A549 (cell line): ENCODE measurements around the gene SDR39U1. TPM values are rescaled to one million over a fixed set of nuclear protein-coding genes. Genes with fewer than 3 reads are reported as not detected.

Experiments
- ATAC-seq, 2 experiments: fragments of 200-7000 bp in 1 of 2; fragments of >200 bp in 1 of 2; cut with Nextera tagmentation in 1 of 2; cut with Tn5 transposase in 1 of 2; 3 replicates each; pipeline versions ENCODE4 v1.8.0 to v1.9.1; 2018 to 2020; ENCODE audit warnings: mild to moderate bottlenecking in 1 of 2, moderate library complexity in 1 of 2
- CTCF ChIA-PET: fragments of 300-600 bp; sonication (Branson Sonifier 250); formaldehyde crosslinking; extraction: SDS; loops from one replicate; lab custom pipeline; 2021; ENCODE audit warnings: antibody characterized with exemption, inconsistent platforms; lab: Yijun Ruan, JAX
- POLR2A ChIA-PET: fragments of 350-600 bp; formaldehyde crosslinking; extraction: SDS; loops from one replicate; lab custom pipeline; 2021; ENCODE audit warnings: antibody characterized with exemption, inconsistent platforms; lab: Yijun Ruan, JAX
- DNase-seq, 2 experiments: peaks; one replicate each; pipeline versions ENCODE4 v3.0.0 to v3.0.0-alpha.2; 2011 to 2016; ENCODE audit warnings: low read depth in 1 of 2, low spot score in 1 of 2
- FAIRE-seq: peaks from 2 replicates; lab custom pipeline; 2011; peaks lifted over from hg19 to GRCh38; lab: Jason Lieb, UNC
- H3K27ac ChIP-seq, 2 experiments: fragments of >200 bp; sonication (Bioruptor Twin); formaldehyde crosslinking; 3 replicates each; pipeline ENCODE4 v1.5.1; 2016 to 2017
- H3K4me1 ChIP-seq: fragments of >200 bp; sonication (Bioruptor Twin); formaldehyde crosslinking; 3 replicates; pipeline ENCODE4 v1.6.1; 2016
- H3K4me2 ChIP-seq: fragments of >200 bp; sonication (Bioruptor Twin); formaldehyde crosslinking; 3 replicates; pipeline ENCODE4 v1.6.1; 2016
- H3K4me3 ChIP-seq: fragments of >200 bp; sonication (Bioruptor Twin); formaldehyde crosslinking; 3 replicates; pipeline ENCODE4 v1.5.1; 2016
- H3K9me3 ChIP-seq: fragments of >200 bp; sonication (Bioruptor Twin); formaldehyde crosslinking; 3 replicates; pipeline ENCODE4 v1.6.1; 2016
- CHD2 ChIP-seq: fragments of 150-350 bp; IDR thresholded peaks from 2 replicates; pipeline ENCODE4 v1.6.1; 2014; ENCODE audit warnings: low read length; ENCODE audit not compliant: partially characterized antibody
- EP300 ChIP-seq, 2 experiments: fragments of >200 bp; sonication (Bioruptor Twin); formaldehyde crosslinking; IDR thresholded peaks; 2 replicates in 1 of 2; 3 replicates in 1 of 2; pipeline ENCODE4 v1.6.1; 2016 to 2017
- FOSL2 ChIP-seq, 2 experiments: fragments of 450-650 bp in 1 of 2; fragments of >200 bp in 1 of 2; sonication (Bioruptor Twin) in 1 of 2; formaldehyde crosslinking; IDR thresholded peaks; 2 replicates each; pipeline versions ENCODE4 v1.5.0 to v1.6.1; 2016 to 2020; ENCODE audit warnings: mild to moderate bottlenecking in 1 of 2, moderate library complexity in 1 of 2
- HEYL ChIP-seq: fragments of 250-450 bp; sonication (Bioruptor Pico); IDR thresholded peaks from 2 replicates; pipeline ENCODE4 v1.8.0; 2021; ENCODE audit warnings: mild to moderate bottlenecking, moderate library complexity
- HOXB13 ChIP-seq: fragments of 250-450 bp; sonication (Bioruptor Pico); IDR thresholded peaks from 2 replicates; pipeline ENCODE4 v1.5.0; 2020; ENCODE audit warnings: low read depth, mild to moderate bottlenecking, moderate library complexity
- JUN ChIP-seq, 2 experiments: fragments of >200 bp; sonication (Bioruptor Twin); formaldehyde crosslinking; IDR thresholded peaks; 2 replicates in 1 of 2; 3 replicates in 1 of 2; pipeline ENCODE4 v1.6.1; 2016 to 2017
- KDM1A ChIP-seq: fragments of 200-600 bp; sonication (generic); IDR thresholded peaks from 2 replicates; pipeline ENCODE4 v1.6.1; 2016; ENCODE audit warnings: low read depth, mild to moderate bottlenecking
- KDM5A ChIP-seq: fragments of 200-600 bp; sonication (generic); IDR thresholded peaks from 2 replicates; pipeline ENCODE4 v1.6.1; 2016; ENCODE audit warnings: antibody characterized with exemption, mild to moderate bottlenecking
- MAFK ChIP-seq: fragments of 450-650 bp; IDR thresholded peaks from 2 replicates; pipeline ENCODE4 v1.6.1; 2014; ENCODE audit not compliant: partially characterized antibody
- MYC ChIP-seq: IDR thresholded peaks from 2 replicates; pipeline ENCODE4 v1.6.1; 2012; ENCODE audit warnings: mild to moderate bottlenecking, inconsistent platforms, low read length, improper control_type of control experiment, borderline replicate concordance
- NPAS2 ChIP-seq: fragments of 250-450 bp; sonication (Bioruptor Pico); IDR thresholded peaks from 2 replicates; pipeline ENCODE4 v1.8.0; 2022; ENCODE audit warnings: mild to moderate bottlenecking, moderate library complexity, borderline replicate concordance
- PHF8 ChIP-seq: fragments of 200-600 bp; sonication (generic); IDR thresholded peaks from 2 replicates; pipeline ENCODE4 v1.6.1; 2016; ENCODE audit warnings: low read depth, mild to moderate bottlenecking, antibody characterized with exemption, moderate library complexity, borderline replicate concordance
- POLR2A ChIP-seq: IDR thresholded peaks from 2 replicates; pipeline ENCODE4 v1.6.1; 2012; ENCODE audit warnings: mild to moderate bottlenecking, low read length
- TP53 ChIP-seq: fragments of 250-450 bp; sonication (Bioruptor Pico); IDR thresholded peaks from 2 replicates; pipeline ENCODE4 v1.5.0; 2021; ENCODE audit warnings: mild to moderate bottlenecking, moderate library complexity
- WGBS: methylation state at CpG from one replicate; pipeline ENCODE4 v1.1.6; 2017; ENCODE audit errors: missing lambda C conversion rate; 5-methylcytosine and 5-hydroxymethylcytosine counted together
- polyA plus RNA-seq, 4 experiments: library from polyadenylated mRNA; depleted of rRNA in 3 of 4; stranded (reverse); fragments of >200 nt; fragmentation: RNase III in 1 of 4; extraction: RNeasy Plus Mini Kit Qiagen cat#74134 plus additional on column Dnase treatment in 1 of 4; gene quantifications; 2 replicates in 3 of 4; 3 replicates in 1 of 4; pipeline ENCODE4 v1.2.3, GENCODE V29; 2011 to 2017
- TF ChIP-seq, protein P1 (sequence below): fragments of >200 bp; sonication (Bioruptor Twin); formaldehyde crosslinking; IDR thresholded peaks from 3 replicates; pipeline ENCODE4 v1.5.1; 2016
- TF ChIP-seq, protein P2 (sequence below): IDR thresholded peaks from 2 replicates; pipeline ENCODE4 v1.6.1; 2012; ENCODE audit warnings: low read depth, borderline replicate concordance
- TF ChIP-seq, protein P3 (sequence below): fragments of >200 bp; sonication (Bioruptor Twin); formaldehyde crosslinking; IDR thresholded peaks from 3 replicates; pipeline ENCODE4 v1.6.1; 2016
- TF ChIP-seq, protein P4 (sequence below): fragments of 450-650 bp; IDR thresholded peaks from 2 replicates; pipeline ENCODE4 v1.6.1; 2014; ENCODE audit warnings: antibody characterized with exemption

Gene SDR39U1
- polyA plus RNA-seq, 2 of the 4 experiments (the other 2 are of a cell fraction): 57.3 to 61.1 TPM

DNA sequence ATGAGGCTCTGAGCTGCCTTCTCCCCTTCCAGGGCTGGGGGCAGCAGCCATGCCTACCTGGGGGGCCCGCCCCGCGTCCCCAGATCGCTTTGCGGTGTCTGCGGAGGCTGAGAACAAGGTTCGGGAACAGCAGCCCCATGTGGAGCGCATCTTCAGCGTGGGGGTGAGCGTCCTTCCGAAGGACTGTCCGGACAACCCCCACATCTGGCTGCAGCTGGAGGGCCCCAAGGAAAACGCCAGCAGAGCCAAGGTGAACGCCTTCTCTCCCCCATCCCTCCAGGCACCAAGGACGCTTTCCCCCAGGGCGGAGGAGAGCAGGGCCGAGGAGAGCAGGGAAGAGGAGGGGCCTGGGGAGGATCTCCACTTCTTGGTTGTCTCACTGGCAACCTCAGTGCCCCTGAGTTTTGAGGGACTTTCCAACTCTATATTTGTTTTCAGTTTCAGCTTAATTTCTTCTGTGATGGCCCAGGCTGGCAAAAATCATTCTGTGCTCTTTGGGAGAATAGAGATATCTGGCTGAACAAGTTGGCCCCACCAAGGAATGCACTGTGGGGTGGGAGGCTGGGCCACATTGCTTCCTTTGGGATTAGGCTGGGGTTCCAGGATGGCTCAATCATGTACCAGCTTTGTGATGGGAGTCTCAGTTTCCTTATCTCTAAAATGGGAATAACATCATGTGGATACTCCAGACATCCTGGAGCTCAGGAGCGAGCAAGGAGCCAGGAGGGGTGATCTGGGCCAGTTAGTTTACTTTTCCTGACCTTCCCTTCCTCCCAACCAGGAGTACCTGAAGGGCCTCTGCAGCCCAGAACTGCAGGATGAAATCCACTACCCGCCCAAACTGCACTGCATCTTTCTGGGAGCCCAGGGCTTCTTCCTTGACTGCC is 11.7 kb downstream of the SDR39U1 start:
- Histone ChIP-seq H3K4me3 (peak overlapping the region; percentile 86), H3K4me2 (peak overlapping the region; percentile 88), H3K4me1 (peaks cover 16% of the 10 kb centered on the region), H3K9me3 (no peaks in the 10 kb centered on the region), H3K27ac (peak overlapping the region; percentile 97 to 99)
- POLR2A ChIA-PET: interaction anchor here (0.6 to 3.6 kb wide), 22 partner anchors 9 to 218 kb away, joined by 3 to 66 read pairs (median 6); partner anchors contain the start of genes CHMP4A, CIDEB, DHRS1 and NOP9
- DNase-seq: no peak
- CTCF ChIA-PET: interaction anchor here (0.5 to 18.0 kb wide), 40 partner anchors 8 to 1869 kb away, joined by 3 to 1142 read pairs (median 4); partner anchors contain the start of genes ADCY4, CIDEB, DHRS1 and LTB4R
- WGBS: 19% methylated on average over 10 of the region's 19 CpGs
- peak; percentile 52 to 63 for ATAC-seq
- TF ChIP-seq TP53 (CRISPR knock-in tag): no peak
- no peak for TF ChIP-seq HOXB13 (CRISPR knock-in tag)
- no peak for TF ChIP-seq HEYL (CRISPR knock-in tag)
- 0 out of 2 replicates have a peak, but pooled peaks have one; percentile 31 for TF ChIP-seq KDM1A
- TF ChIP-seq EP300 (IDR thresholded peaks at IDR 0.05): no peak
- TF ChIP-seq MYC: no peak
- TF ChIP-seq, all 56 proteins: peak for 1
- no peak for FAIRE-seq

DNA sequence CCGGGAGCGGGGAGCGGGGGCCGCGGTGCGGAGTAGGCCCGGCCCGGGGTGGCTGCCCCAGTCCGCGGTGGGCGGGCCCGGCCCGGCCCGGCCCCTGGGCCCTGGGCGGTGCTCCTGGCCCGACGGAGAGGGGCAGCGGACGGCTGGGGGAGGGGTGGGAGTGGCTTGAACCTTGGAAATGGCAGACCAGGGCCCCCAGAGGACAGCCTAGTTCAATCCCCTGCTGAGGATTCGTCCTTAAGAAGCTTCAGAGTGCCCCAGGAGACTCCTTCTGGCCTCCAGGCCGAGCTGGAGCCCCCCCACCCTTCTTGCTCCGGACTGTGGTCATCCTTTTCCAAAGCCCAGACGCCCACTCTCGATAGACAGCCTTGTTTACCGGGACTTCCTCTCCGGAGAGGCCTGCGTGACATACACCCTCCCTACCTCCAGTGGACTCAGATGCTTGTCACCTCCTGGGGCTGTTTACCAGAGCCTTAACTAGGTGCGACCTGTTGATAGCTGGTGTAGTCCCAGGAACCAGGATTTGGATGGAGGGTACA is 12.4 kb downstream of the SDR39U1 start:
- WGBS: 3% methylated on average over 5 of the region's 28 CpGs
- Histone ChIP-seq H3K9me3 (no peaks in the 10 kb centered on the region), H3K4me2 (peak overlapping the region; percentile 88), H3K4me1 (peaks cover 23% of the 10 kb centered on the region), H3K4me3 (peak overlapping the region; percentile 86), H3K27ac (peak overlapping the region; percentile 97 to 99)
- CTCF ChIA-PET: interaction anchor here (0.9 to 18.0 kb wide), 14 partner anchors 11 to 188 kb away, joined by 3 to 1142 read pairs (median 18); partner anchors contain the start of genes ADCY4, CIDEB, DHRS1 and LTB4R
- TF ChIP-seq EP300 (IDR thresholded peaks at IDR 0.05) (no peak), MAFK (no peak), TP53 (CRISPR knock-in tag) (no peak), KDM5A (no peak), JUN (IDR thresholded peaks at IDR 0.05) (peak in 1 of 2 experiments; percentile 83; a peak in 3 of 5 replicates)
- TF ChIP-seq, protein P1, sequence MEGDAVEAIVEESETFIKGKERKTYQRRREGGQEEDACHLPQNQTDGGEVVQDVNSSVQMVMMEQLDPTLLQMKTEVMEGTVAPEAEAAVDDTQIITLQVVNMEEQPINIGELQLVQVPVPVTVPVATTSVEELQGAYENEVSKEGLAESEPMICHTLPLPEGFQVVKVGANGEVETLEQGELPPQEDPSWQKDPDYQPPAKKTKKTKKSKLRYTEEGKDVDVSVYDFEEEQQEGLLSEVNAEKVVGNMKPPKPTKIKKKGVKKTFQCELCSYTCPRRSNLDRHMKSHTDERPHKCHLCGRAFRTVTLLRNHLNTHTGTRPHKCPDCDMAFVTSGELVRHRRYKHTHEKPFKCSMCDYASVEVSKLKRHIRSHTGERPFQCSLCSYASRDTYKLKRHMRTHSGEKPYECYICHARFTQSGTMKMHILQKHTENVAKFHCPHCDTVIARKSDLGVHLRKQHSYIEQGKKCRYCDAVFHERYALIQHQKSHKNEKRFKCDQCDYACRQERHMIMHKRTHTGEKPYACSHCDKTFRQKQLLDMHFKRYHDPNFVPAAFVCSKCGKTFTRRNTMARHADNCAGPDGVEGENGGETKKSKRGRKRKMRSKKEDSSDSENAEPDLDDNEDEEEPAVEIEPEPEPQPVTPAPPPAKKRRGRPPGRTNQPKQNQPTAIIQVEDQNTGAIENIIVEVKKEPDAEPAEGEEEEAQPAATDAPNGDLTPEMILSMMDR: no peak
- TF ChIP-seq, protein P2, sequence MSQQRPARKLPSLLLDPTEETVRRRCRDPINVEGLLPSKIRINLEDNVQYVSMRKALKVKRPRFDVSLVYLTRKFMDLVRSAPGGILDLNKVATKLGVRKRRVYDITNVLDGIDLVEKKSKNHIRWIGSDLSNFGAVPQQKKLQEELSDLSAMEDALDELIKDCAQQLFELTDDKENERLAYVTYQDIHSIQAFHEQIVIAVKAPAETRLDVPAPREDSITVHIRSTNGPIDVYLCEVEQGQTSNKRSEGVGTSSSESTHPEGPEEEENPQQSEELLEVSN: no peak
- TF ChIP-seq, protein P3, sequence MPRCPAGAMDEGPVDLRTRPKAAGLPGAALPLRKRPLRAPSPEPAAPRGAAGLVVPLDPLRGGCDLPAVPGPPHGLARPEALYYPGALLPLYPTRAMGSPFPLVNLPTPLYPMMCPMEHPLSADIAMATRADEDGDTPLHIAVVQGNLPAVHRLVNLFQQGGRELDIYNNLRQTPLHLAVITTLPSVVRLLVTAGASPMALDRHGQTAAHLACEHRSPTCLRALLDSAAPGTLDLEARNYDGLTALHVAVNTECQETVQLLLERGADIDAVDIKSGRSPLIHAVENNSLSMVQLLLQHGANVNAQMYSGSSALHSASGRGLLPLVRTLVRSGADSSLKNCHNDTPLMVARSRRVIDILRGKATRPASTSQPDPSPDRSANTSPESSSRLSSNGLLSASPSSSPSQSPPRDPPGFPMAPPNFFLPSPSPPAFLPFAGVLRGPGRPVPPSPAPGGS: 0 out of 3 replicates have a peak, but pooled peaks have one; percentile 5
- ATAC-seq (peak; percentile 73 to 80), FAIRE-seq (no peak), DNase-seq (peak; percentile 74 to 75)
- POLR2A ChIA-PET: interaction anchor here (0.6 to 3.6 kb wide), 31 partner anchors 9 to 1202 kb away, joined by 3 to 66 read pairs (median 5); partner anchors contain the start of genes CIDEB, DHRS1, MDP1 and NOP9

DNA sequence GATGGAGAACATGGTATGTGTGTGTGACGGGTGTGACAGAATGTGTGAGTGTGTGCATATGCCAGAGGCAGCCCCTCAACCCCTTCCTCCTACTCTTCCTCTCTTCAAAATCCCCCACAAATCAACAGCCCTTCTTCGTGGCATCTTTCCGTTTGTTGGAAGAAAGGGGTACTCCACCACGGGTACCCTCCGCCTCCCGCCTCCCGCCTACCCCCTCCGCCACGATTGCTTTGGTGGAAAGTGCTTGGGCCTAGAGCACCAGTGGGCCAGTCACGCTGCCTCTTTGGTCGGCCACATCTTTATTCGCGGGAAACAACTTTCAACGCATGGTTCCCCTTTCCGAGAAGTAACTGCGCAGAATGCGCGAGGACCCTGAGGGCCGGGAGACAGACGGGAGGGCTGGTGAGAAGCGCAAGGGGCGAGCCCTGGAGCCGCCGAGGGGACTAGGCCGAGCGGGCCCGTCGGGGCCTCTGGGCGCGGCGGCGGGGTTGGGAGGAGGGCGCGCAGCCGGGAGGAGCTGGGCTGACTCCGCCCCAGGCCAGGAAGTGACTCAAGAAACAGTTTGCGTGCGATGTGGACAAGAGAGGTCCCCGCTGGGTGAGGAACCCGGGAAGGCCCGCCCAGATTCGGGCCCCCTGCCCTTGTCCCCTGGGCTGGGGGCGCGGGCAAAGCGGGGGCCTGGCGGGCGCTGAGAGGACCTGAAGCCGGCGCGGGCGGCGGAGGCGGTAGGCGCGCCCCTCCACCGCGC is 13.0 kb downstream of the SDR39U1 start, which contains the start of the genes CBLN3 and KHNYN:
CBLN3 (minus strand) TSS at position 274 of the 748 bp plus-strand sequence. CDS start 614 bp downstream, outside the sequence.
KHNYN (plus strand) TSS at position 560 of the 748 bp plus-strand sequence. CDS start 777 bp downstream, outside the sequence.
- ChIA-PET CTCF (interaction anchor here (1.3 to 18.0 kb wide), 4 partner anchors 16 to 110 kb away, joined by 4 to 1142 read pairs (median 143); partner anchors contain the start of genes ADCY4, CIDEB, DHRS1 and LTB4R), POLR2A (interaction anchor here (0.6 to 3.6 kb wide), 31 partner anchors 9 to 1202 kb away, joined by 3 to 66 read pairs (median 5); partner anchors contain the start of genes CIDEB, DHRS1, MDP1 and NOP9)
- DNase-seq (peak; percentile 93 to 96), FAIRE-seq (no peak), ATAC-seq (peak; percentile 81)
- 16% methylated on average over 18 of the region's 57 CpGs for WGBS
- Histone ChIP-seq H3K27ac (peak within 1 kb of the TSS; percentile 97 to 99), H3K9me3 (no peaks in the 10 kb centered on the region), H3K4me3 (peak within 1 kb of the TSS; percentile 86), H3K4me1 (peaks cover 25% of the 10 kb centered on the region), H3K4me2 (peak within 1 kb of the TSS; percentile 88)
- TF ChIP-seq HOXB13 (CRISPR knock-in tag) (peak; percentile 48; the same call in 1 of the 2 replicates), POLR2A (peak; percentile 72), PHF8 (peak; percentile 97), CHD2 (no peak), EP300 (IDR thresholded peaks at IDR 0.05) (no peak), FOSL2 (IDR thresholded peaks at IDR 0.05) (no peak), FOSL2 (CRISPR knock-in tag; IDR thresholded peaks at IDR 0.05) (peak; percentile 52), JUN (IDR thresholded peaks at IDR 0.05) (peak; percentile 90 to 94; a peak in 4 of 5 replicates), NPAS2 (CRISPR knock-in tag) (no peak)
- TF ChIP-seq, protein P2: peak; percentile 67
- TF ChIP-seq, protein P3: peak; percentile 90
- TF ChIP-seq, protein P4, sequence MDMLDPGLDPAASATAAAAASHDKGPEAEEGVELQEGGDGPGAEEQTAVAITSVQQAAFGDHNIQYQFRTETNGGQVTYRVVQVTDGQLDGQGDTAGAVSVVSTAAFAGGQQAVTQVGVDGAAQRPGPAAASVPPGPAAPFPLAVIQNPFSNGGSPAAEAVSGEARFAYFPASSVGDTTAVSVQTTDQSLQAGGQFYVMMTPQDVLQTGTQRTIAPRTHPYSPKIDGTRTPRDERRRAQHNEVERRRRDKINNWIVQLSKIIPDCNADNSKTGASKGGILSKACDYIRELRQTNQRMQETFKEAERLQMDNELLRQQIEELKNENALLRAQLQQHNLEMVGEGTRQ: no peak
